Fibroblast of skin of right biceps (primary cell): Measurements from ENCODE around the gene ZBTB22.
"Not testable (repeated sequence)": the region's sequence is repeated elsewhere in the genome, so short reads cannot be mapped to it uniquely, and the experiment has no call there.

Source experiments
- DNase-seq: peaks from one replicate; pipeline ENCODE4 v3.0.0-alpha.2; 2013

Gene ZBTB22, protein sequence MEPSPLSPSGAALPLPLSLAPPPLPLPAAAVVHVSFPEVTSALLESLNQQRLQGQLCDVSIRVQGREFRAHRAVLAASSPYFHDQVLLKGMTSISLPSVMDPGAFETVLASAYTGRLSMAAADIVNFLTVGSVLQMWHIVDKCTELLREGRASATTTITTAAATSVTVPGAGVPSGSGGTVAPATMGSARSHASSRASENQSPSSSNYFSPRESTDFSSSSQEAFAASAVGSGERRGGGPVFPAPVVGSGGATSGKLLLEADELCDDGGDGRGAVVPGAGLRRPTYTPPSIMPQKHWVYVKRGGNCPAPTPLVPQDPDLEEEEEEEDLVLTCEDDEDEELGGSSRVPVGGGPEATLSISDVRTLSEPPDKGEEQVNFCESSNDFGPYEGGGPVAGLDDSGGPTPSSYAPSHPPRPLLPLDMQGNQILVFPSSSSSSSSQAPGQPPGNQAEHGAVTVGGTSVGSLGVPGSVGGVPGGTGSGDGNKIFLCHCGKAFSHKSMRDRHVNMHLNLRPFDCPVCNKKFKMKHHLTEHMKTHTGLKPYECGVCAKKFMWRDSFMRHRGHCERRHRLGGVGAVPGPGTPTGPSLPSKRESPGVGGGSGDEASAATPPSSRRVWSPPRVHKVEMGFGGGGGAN

GRCh38 chr6:33317669-33318425 is at the start of gene ZBTB22:
Gene ZBTB22, minus strand, starts transcription at chr6:33317744. Its CDS starts 828 bp downstream, at chr6:33316916.
- peak; percentile 99 for DNase-seq

GRCh38 chr6:33367009-33367714 is 49.6 kb upstream of the ZBTB22 start:
- no peak for DNase-seq

- not testable (repeated sequence) for DNase-seq
Measured at GRCh38 chr6:33365206-33365971, 47.8 kb upstream of the ZBTB22 start.

DNA sequence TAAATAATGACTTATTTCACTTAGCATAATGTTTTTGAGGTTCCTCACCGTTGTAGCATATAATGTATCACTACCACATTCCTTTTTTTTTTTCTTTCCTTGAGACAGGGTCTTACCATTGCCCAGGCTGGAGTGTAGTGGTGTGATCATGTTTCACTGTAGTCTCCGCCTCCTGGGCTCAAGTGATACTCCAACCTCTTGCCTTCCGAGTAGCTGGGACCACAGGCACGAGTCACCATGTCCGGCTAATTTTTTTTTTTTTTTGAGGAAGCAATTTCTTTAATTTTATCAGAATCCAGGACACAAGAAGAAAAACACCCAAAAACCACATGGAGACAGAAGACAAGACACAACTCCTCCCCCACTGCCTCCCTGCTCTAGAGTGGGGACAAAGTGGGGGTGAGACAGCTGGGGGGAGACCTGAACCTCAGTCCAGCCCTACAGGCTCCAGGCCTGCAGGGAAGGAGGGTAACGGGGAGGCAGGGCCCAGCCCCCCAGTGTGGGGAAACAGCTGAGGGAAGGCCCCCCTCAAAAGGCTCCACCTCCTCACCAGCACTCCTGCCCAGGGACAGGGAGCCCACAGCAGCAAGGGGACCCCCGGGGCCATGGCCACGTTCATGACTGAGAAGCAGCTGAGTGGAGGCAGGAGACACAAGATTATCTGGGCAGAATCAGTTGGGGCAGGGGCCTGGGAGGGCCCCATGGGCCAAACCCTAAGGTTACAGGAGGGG is 47.1 kb upstream of the ZBTB22 start:
- DNase-seq, result peak; percentile 65

GRCh38 chr6:33363486-33363885 is 45.9 kb upstream of the ZBTB22 start:
- DNase-seq, result not testable (repeated sequence)

DNA sequence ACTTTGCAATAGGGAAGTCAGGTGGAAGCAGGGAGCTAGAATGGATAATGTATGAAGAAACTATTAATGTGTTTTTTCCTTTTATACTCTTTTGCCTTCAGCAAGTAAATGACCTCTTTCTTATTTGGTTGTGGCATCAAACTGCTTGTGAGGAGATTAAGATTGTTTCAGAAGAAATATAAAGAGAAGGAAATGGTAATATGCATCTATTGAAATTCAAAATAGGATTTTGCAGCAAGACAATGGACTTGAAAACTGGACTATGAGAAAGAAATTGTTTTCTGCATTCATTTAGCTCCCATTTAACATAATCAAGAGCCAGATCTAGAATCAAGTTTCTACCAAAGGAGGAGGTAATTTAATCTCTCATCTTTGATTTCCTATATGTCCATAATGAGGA is 41.8 kb upstream of the ZBTB22 start:
- DNase-seq, result no peak

DNA sequence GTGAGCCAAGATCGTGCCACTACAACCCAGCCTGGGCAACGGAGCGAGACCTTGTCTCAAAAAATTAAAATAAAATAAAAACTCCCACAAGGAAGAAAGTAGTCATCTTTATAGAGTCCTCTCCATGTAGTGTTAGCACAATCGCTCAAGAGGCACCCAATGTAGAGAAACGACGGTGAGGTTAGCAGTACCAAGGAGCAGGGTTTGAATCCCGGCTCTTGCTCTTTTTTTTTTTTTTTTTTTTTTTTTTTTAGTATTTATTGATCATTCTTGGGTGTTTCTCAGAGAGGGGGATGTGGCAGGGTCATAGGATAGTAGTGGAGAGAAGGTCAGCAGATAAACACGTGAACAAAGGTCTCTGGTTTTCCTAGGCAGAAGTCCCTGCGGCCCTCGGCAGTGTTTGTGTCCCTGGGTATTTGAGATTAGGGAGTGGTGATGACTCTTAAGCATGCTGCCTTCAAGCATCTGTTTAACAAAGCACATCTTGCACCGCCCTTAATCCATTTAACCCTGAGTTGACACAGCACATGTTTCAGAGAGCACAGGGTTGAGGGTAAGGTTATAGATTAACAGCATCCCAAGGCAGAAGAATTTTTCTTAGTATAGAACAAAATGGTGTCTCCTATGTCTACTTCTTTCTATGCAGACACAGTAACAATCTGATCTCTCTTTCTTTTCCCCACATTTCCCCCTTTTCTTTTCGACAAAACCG is 39.8 kb upstream of the ZBTB22 start:
- not testable (repeated sequence) for DNase-seq

- DNase-seq, result no peak
Measured at GRCh38 chr6:33356295-33356694, 38.8 kb upstream of the ZBTB22 start.

GRCh38 chr6:33355860-33356259 is 38.3 kb upstream of the ZBTB22 start:
- not testable (repeated sequence) for DNase-seq

DNA sequence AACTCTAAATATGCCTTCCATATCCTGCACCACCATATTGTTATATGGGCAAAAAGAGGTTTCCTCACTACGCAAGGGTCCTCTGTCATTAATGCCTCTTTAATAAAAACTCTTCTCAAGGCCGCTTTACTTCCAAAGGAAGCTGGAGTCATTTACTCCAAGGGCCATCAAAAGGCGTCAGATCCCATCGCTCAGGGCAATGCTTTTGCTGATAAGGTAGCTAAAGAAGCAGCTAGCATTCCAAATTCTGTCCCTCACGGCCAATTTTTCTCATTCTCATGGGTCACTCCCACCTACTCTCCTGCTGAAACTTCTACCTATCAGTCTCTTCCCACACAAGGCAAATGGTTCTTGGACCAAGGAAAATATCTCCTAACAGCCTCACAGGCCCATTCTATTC is 30.3 kb upstream of the ZBTB22 start:
- no peak for DNase-seq

DNA sequence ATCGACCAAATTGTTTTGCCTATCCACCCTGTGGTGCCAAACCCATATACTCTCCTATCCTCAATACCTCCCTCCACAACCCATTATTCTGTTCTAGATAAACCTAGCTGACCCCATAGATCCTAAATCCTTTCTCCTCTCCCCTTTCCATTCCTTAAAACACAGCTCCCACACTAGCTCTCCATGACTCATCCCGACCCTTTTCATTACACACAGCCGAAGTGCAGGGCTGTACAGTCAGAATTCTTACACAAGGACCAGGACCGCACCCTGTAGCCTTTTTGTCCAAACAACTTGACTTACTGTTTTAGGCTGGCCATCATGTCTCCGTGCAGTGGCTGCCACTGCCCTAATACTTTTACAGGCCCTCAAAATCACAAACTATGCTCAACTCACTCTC is 29.4 kb upstream of the ZBTB22 start:
- not testable (repeated sequence) for DNase-seq

- DNase-seq, result peak; percentile 77
Measured at GRCh38 chr6:33344701-33345697, 27.5 kb upstream of the ZBTB22 start.

DNA sequence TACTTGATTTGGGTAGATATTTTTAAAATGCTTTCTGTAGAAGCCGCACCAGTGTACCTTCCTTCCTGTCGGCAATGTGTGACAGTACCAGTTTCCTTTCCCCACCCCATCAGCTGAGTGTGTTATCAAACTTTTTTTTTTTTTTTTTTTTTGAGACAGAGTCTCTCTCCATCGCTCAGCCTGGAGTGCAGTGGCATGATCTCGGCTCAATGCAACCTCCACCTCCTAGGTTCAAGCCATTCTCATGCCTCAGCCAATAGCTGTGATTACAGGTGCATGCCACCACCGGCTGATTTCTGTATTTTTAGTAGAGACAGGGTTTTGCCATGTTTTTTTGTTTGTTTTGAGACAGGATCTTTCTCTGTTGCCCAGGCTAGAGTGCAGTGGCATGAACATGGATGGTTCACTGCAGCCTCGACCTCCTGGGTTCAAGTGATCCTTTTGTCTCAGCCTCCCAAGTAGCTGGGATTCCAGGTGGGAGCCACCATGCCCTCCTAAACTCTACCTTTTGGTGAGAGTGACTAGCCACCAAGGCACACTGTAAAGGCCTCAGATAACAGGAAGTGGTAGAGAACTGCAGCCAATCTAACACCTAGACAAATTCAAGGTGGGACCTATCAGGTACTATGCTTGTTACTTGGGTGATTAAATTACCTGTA is 26.5 kb upstream of the ZBTB22 start:
- no peak for DNase-seq

DNA sequence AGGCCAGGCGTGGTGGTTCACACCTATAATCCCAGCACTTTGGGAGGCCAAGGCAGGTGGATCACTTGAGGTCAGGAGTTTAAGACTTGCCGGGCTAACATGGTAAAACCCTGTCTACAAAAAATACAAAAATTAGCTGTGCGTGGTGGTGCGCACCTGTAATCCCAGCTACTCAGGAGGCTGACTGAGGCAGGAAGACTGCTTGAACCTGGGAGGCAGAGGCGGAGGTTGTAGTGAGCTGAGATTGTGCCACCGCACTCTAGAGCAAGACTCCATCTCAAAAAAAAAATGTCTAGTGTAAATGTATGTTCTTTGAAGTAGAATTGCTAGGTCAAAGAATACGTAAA is 26.0 kb upstream of the ZBTB22 start:
- DNase-seq, result not testable (repeated sequence)

DNA sequence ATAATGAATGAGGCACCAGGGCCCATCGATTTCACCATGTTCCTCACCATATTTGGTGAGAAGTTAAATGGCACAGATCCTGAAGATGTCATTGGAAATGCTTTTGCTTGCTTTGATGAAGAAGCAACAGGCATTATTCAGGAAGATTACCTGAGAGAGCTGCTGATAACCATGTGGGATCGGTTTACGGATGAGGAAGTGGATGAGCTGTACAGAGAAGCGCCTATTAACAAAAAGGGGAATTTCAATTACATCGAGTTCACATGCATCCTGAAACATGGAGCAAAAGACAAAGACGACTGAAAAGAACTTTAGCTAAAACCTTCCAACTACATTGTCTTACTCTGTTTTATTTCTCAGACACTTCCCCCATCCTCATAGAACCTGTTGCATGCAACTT is 21.6 kb upstream of the ZBTB22 start:
- no peak for DNase-seq

- DNase-seq, result no peak
Measured at GRCh38 chr6:33336495-33336894, 19.0 kb upstream of the ZBTB22 start.

DNA sequence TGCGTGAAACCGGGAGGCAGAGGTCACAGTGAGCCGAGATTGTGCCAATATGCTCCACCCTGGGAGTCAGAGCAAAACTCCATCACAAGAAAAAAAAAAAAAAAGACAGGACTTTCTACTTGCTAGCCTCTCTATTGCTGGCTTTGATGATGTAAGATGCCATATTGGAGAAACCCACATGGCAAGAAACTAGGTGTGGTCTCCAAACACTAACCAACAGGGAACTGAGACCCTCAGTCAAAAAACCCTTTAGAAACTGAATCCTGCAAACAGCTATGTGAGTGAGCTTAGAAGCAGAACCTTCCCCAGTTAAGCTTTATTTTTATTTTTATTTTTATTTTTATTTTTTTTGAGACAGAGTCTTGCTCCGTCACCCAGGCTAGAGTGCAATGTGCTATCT is 18.4 kb upstream of the ZBTB22 start:
- DNase-seq, result no peak

- no peak for DNase-seq
Measured at GRCh38 chr6:33333666-33334065, 16.1 kb upstream of the ZBTB22 start.

- no peak for DNase-seq
Measured at GRCh38 chr6:33330736-33331135, 13.2 kb upstream of the ZBTB22 start.
